CD4-positive, alpha-beta T cell treated with Interleukin-12 subunit alpha and Interleukin-12 subunit beta, for 1 hour (primary cell): Measurements from ENCODE around the gene HMCN1.
"Not testable (repeated sequence)": the region's sequence is repeated elsewhere in the genome, so short reads cannot be mapped to it uniquely, and the experiment has no call there.

Experiments
- DNase-seq: peaks from one replicate; pipeline ENCODE4 v3.0.0-alpha.2; 2020

Gene HMCN1

DNA sequence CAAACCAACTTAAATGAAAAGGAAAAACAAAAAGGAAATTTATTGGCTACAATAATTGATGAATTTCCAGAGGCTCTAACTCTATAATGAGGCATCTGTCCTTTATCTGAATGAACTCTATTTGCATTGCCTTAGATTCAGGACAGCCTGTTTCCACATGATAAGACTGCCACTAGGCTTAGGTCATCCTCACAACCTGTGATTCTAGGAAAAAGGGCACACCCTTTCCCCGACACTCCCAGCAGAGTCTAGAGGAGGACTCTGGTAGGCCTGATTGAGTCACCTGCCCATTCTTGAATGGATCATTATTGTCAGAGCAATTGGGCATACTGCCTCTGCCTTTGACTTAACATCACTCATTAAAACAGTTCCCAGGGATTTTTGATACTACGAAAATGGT, 378.1 kb downstream of the HMCN1 start:
- DNase-seq, result no peak

DNA sequence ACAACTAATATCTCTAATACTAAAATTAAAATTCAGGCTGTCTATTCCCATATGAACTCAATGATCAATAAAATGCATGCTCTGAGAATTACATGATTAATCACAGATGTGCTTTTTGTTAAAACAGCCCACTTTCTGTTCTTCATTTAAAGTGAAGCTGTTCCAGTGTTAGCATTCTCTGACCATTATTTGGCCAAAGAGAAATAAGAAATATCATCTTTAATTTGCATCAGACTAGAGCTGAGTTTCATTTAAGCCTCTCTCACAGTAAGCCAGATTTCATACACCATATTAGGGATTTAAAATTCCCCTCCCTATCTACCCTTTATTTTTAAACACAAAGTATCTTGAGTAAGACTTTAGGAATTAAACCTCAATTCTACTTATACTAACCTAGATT, 379.3 kb downstream of the HMCN1 start:
- DNase-seq, result no peak

DNA sequence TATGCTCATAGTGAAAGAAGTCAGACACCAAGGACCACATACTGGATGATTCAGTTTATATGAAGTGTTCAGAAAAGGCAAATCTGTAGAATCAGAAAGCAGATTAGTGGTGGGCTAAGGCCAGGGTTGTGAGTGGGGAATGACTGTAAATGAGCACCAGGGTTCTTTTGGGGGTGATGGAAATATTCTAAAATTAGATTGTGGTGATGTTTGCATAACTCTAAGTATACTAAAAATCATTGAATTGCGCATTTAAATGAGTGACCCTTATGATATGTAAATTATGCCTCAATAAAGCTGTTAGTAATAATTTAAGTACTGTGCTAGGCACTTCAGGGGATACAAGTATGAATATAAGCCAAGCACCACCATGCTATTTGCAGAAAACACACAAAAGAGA, 384.5 kb downstream of the HMCN1 start:
- no peak for DNase-seq

DNA sequence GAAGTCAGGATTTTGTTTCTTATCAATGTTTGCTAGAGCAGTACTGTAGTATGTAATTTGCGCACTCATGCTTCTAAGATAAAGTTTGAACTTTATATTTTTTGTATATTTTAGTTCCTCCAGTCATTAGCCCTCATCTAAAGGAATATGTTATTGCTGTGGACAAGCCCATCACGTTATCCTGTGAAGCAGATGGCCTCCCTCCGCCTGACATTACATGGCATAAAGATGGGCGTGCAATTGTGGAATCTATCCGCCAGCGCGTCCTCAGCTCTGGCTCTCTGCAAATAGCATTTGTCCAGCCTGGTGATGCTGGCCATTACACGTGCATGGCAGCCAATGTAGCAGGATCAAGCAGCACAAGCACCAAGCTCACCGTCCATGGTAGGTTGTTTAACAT, 388.6 kb downstream of the HMCN1 start:
- DNase-seq, result no peak

DNA sequence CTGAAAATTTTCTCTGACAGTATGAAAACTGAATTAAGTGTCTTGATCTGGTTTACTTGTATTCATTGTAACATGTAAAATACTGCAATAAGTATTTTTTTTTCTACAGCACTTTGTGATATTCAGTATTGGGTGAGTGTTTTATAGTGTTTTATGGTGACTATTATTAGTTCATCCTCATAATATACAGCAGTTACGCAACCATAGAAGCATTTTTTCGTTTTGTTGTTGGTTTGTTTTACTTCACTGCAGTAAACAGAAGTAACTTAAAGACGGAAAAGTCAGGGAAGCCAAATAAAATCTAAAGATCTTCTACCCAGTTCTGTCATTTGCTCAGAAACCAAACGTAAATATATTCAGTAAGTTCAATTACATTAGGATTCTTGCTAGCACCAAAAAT, 390.8 kb downstream of the HMCN1 start:
- DNase-seq, result no peak

DNA sequence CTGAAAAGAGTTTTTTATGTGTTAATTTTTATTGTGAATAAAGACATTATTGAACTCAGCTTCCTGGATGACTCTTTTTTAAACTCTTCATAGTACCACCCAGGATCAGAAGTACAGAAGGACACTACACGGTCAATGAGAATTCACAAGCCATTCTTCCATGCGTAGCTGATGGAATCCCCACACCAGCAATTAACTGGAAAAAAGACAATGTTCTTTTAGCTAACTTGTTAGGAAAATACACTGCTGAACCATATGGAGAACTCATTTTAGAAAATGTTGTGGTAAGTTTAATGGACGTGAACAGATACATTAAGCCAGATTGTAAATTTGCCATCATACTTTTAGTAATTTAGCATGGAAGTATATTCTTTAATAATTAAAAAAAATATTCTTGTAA, 391.3 kb downstream of the HMCN1 start:
- DNase-seq, result no peak

DNA sequence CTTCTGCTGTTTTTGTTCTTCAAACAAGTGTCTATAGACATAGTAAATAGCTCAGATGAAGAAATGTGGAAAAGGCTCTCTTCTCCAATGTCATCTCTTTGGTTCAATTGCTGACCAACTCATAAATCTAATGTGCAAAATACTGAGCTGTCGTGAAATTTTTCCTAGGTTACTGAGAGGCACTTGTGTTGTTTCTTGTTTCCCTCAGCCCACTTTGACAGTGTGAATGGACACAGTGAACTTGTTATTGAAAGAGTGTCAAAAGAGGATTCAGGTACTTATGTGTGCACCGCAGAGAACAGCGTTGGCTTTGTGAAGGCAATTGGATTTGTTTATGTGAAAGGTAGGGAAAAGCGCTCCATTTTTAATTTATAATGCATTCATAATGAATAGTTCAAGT, 395.6 kb downstream of the HMCN1 start:
- DNase-seq, result no peak

DNA sequence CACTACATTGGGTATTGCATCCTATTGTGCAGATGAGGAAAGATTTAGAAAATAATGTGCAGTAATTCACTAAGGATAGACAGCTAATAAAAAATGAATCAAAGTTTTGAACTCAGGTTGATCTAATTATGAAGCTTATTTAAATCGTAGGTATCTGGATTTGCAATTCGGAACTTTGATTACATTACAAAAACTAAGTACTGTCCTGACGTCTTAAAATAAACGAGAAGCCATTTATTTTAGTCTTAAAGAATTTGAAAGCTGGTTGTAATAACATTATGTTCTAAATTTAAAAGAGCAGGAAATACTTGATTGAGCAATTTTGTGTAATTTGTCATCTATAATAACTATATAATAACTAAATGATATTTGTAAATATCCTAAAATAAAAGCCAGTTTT, 404.9 kb downstream of the HMCN1 start:
- no peak for DNase-seq

DNA sequence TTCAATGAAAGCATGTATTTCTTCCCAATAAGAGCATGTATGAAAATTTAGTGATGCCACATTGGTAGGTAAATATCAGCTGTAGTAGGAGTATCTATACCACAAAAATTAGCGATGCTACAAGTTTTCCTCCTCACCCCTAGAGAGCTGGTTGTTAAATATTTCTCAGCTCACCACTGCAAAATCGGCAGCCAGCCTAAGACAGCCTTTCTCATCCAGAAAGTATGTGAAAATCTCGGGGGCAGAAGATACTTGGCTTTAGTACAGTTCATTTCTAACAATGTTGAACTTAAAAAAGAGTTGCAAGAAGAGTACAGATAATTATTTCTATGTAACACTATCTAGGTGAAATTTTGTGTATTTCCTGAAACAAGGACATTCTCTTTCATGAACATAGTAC, 405.5 kb downstream of the HMCN1 start:
- DNase-seq, result no peak

DNA sequence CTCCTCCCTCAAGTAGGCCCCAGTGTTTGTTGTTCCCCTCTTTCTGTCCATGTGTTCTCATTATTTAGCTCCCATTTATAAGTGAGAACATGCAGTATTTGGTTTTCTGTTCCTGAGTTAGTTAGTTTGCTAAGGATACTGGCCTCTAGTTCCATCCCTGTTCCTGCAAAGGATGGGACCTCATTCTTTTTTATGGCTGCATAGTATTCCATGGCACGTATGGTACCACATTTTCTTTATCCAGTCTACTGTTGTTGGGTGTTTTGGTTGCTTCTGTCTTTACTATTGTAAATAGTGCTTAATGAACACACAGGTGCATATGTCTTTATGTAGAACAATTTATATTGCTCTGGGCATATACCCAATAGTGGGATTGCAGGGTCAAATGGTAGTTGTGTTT, 408.0 kb downstream of the HMCN1 start:
- DNase-seq, result no peak

DNA sequence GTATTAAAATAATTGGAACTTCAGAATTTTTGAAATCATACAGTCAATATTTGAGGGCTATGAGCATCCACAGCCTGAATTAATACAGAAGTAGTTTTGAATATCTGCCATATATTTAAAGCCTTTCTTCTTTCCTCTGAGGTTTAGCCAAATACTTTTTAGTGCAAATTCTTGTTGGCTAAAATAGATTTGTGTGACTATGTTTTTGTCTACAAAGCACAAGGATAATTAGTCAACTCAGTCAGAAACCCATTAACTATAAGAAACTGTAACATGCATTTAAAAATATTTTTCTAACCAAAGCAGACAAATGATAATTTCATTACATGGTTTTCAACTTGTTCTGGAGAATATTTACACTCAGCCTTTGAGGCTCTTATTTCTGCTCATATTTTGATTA, 408.7 kb downstream of the HMCN1 start:
- no peak for DNase-seq

DNA sequence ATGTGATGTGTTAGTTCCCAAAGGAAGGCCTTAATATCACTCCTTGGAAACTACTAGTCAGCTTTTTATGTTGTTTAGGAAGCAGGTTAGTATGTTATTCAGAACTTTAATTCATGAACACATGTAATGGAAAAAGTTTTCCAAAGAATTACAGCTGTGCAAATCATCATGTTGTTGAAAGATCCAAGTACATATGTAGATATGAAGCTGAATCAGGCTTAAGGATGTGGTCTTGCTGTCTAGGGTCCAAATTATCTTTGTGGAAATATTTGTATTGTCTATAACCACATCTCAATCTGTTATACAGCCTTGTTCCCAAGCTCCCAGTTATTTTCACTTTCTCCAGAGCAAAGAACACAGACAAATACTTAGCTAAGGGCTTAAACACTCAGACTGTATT, 409.3 kb downstream of the HMCN1 start:
- no peak for DNase-seq

DNA sequence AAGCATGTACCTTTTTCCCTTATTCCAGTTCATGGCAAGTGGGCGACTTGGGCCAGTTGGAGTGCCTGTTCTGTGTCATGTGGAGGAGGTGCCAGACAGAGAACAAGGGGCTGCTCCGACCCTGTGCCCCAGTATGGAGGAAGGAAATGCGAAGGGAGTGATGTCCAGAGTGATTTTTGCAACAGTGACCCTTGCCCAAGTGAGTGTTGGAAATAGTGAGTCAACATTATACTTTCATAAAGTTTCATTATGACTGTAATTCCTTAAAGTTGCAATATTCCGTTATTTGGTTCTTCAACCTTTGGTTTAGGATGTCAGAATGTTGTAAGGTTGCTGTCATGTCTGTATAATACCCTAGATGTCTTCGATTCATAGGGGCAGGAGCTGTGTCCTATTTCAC, 410.3 kb downstream of the HMCN1 start:
- no peak for DNase-seq

DNA sequence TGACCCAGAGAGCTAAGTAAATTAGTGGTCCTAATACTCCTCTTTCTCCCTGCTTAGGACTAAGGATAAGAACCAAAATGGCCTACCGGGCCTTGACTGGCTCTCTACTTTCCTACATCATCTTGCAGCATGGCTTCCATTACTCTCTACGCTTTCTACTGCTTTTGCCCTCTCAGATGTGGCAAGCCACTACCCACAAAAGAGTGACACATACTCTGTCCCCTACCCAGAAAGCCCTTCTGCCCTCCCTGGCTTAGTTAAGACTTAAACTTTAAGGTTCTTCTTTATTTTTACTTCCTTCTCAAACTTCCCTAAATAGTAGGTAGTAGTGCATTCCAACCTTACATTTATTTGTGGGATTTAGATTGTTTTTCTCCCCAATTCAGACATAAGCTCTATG, 412.8 kb downstream of the HMCN1 start:
- no peak for DNase-seq

DNA sequence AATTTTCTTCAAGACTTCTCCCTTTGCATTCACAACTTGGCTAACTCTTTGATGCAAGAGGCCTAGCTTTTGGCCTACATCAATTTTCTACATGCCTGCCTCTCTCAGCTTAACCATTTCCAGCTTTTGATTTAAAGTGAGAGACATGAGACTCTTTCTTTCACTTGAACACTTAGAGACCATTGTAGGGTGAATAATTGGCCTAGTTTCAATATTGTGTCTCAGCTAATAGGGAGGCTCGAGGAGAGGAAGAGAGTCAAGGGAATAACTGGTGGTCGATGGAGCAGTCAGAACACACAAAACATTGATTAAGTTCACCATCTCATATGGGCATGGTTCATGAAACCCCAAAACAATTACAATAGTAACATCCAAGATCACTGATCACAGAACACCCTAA, 415.4 kb downstream of the HMCN1 start:
- DNase-seq, result no peak

DNA sequence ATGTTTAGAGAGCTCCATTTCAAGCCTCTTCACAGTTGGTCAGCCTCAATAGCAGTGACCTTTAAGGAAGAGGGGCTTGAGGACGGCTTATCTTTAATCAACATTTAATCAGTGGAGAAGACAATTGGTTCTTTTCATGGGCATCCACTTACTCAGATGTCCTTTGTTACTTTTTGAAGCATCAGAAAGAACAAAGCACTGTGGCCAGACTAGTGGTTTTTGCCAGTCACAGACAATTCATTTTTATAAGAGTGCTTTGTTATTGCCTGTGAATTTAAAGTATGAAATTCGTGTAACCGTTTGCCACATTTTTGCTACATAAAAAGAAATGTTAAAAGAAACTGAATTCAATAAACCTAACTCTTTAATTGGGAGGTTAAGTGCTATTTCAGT, 418.0 kb downstream of the HMCN1 start:
- no peak for DNase-seq

DNA sequence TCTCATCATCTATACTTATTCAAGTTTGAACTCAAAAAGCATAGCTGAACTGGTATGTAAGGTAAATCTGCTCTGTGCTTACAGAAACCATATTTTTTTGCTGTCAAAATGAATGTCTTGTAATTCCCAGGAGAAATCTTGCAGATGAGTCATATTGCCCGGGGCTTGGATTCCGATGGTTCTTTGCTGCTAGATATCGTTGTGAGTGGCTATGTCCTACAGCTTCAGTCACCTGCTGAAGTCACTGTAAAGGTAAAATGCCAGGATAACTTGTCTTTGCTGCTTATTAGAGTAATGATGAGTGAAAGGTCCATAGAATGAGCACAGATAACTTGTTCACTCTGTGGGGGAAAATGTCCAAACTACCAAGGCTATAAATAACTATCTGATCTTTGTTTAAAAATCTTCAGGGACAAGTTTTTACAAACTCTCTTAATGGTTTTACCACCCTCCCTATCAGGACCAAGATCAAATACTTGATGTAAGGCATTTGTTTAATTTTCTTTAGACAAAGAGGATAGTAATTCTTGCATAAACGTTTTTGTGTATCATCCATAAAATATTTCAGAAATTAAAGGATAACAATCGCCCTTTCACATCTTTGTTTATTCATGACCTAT, 418.5 kb downstream of the HMCN1 start:
- no peak for DNase-seq

DNA sequence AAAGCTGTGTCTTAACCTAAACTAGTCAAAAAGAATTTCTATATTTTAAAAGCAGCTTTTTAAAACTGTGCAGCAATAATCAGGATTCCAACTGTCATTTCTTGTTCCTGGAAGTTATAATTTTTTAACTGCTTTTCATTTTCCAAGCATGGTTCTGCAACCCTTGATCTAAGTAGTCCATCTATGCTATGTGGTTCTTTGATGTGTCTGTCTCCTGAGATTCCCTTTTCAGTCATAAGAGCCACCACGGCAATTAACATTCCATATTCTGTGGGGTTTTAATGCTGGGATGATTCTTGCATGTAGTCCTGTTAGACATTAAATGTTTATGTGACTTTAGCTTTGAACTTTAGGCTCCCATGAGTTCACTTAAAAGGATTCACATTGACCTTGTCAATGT, 420.5 kb downstream of the HMCN1 start:
- DNase-seq, result no peak

DNA sequence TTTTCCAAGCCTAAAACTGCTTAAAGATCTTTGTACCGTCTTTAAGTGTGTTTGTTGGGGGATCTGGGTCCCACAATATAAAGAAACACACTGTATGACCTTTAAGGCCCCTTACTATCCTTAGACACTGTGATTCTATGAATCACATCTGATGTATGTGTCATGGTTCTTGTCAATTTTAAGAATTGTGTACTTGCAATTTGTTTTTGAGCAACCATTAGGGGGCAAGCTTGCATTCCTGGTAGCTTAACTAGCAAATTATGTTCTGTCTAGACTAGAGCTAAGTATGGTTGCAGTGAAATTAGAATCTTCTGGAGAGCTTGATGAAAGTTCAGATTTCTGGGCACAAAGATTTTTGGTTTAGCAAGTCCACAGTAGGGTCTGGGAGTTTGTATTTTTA, 421.4 kb downstream of the HMCN1 start:
- DNase-seq, result peak; percentile 2

DNA sequence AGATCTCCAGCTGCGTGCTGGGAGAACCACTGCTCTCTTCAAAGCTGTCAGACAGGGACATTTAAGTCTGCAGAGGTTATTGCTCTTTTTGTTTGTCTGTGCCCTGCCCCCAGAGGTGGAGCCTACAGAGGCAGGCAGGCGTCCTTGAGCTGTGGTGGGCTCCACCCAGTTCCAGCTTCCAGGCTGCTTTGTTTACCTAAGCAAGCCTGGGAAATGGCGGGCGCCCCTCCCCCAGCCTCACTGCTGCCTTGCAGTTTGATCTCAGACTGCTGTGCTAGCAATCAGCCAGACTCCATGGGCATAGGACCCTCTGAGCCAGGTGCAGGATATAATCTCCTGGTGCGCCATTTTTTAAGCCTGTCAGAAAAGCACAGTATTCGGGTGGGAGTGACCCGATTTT, 428.7 kb downstream of the HMCN1 start:
- not testable (repeated sequence) for DNase-seq

DNA sequence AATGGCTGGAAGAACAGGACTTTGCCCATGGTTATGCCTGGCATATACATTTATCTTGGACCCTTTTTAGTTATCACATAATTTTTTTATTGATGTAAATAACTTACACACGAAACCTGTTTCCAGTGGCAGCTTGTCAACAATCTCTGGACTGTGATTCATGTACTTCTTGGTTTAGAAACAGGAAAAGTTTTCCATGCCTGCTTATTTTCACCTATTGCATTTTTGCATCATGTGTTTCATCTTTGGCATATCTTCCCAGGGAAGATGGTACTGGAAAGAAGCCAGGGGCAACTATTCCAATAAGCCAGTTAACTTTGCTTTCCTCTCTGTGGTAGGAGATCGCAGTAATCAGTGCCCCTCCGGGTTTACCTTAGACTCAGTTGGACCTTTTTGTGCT, 430.6 kb downstream of the HMCN1 start:
- no peak for DNase-seq

DNA sequence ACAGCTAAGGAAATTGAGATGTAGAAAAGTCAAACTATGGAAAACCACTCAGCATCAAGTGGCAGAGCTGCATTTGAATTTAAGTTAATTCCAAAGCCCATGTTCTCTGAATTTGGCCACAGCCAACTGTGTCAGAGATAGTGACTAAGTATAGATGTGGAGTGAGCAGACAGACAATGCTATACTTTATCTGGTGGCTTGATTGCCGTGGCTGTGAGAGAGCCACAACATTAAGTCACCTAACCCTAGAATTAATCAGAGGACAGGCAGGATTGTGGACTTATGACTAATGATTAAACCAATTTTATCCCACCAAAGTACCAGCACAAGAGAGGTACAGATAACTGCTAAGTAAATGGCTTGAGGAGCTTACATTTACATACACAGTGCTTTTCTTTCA, 431.1 kb downstream of the HMCN1 start:
- no peak for DNase-seq

DNA sequence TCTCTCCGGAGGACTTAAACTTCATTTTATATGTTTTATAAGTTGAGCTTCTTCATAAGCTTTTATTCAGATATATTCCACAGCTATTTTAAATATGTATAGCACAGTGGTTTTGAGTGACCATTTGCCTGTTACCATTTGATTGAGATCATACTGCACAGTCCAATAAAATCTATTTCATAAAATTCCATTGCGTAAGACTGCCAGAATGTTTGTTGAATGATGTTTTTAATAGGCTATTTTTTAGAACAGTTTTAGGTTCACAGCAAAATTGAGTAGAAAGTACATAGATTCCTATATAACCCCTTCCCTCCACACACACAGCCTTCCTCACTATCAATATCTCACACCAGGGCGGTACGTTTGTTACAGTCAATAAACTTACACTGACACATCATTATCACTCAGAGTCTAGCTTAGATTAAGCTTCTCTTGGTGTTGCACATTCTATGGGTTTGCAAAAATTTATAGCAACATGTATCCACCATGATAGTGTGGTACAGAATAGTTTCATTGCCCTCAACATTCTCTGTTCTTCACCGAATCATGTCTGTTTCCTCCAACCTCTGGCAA, 433.0 kb downstream of the HMCN1 start:
- no peak for DNase-seq

DNA sequence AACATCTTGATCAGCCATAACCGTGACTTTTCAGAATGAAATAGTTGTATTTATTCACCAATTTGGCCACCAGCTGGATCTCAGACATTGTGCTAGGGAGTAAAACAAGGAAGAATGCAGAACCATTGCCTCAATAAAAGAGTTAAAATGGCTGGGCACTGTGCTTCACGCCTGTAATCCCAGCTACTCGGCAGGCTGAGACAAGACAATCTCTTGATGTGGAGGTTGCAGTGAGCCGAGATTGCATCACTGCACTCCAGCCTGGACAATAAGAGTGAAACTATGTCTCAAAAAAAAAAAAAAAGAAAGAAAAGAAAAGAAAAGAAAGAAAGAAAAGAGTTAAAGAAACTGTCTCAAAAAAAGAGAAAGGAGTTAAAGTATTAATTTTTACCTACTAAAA, 441.4 kb downstream of the HMCN1 start:
- DNase-seq, result no peak

DNA sequence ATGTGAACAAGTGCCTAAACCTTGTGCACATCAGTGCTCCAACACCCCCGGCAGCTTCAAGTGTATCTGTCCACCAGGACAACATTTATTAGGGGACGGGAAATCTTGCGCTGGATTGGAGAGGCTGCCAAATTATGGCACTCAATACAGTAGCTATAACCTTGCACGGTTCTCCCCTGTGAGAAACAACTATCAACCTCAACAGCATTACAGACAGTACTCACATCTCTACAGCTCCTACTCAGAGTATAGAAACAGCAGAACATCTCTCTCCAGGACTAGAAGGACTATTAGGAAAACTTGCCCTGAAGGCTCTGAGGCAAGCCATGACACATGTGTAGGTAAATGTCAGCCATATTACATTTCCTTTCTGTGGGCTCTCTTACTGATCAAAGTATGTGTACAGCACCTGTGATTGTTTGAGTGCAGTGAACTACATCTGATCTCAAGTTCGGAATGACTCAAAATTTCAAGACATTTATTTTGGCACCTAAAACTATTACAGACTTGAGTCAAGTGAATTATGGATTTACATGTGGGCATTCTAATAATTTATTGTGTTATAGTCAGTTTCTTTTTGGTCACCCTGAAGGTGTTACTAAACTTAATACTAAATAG, 444.3 kb downstream of the HMCN1 start:
- DNase-seq, result no peak
